Activated CD8-positive, alpha-beta T cell treated with anti-CD3 and anti-CD28 coated beads, Interleukin-2, amount 10 ng/mL, durations not matched to agents 7 days and 5 days (primary cell): ENCODE results near the gene SMIM21. TPM values are rescaled to one million over a fixed set of nuclear protein-coding genes. Genes with fewer than 3 reads are reported as not detected.

Source experiments
- ATAC-seq: fragments of 150-1000 bp; cut with Tn5 transposase; one replicate; pipeline ENCODE4 v1.10.0; 2021; ENCODE audit warnings: moderate library complexity
- CTCF ChIA-PET: fragments of 350-600 bp; sonication (Branson Sonifier 250); formaldehyde crosslinking; loops from one replicate; lab custom pipeline; 2021; ENCODE audit warnings: antibody characterized with exemption; lab: Charles Lee
- POLR2A ChIA-PET: fragments of 350-600 bp; sonication (Branson Sonifier 250); formaldehyde crosslinking; loops from one replicate; lab custom pipeline; 2021; ENCODE audit warnings: antibody characterized with exemption; lab: Charles Lee
- DNase-seq: peaks from one replicate; pipeline ENCODE4 v3.0.0-alpha.2; 2020
- H3K27ac Mint-ChIP-seq: one replicate; pipeline ENCODE4 v1.8.0; 2021; ENCODE audit warnings: mild to moderate bottlenecking, mixed read lengths
- H3K27me3 Mint-ChIP-seq: one replicate; pipeline ENCODE4 v1.8.0; 2021; ENCODE audit warnings: low read depth, mixed read lengths
- H3K36me3 Mint-ChIP-seq: one replicate; pipeline ENCODE4 v1.8.0; 2021; ENCODE audit warnings: low read depth, mixed read lengths
- H3K4me1 Mint-ChIP-seq: one replicate; pipeline ENCODE4 v1.8.0; 2021; ENCODE audit warnings: low read depth, mixed read lengths
- H3K4me3 Mint-ChIP-seq: one replicate; pipeline ENCODE4 v1.8.0; 2021; ENCODE audit warnings: mild to moderate bottlenecking, mixed read lengths
- H3K9me3 Mint-ChIP-seq: one replicate; pipeline ENCODE4 v1.8.0; 2022; ENCODE audit warnings: mixed read lengths; ENCODE audit not compliant: insufficient read depth
- total RNA-seq, 2 experiments: library from RNA; stranded (reverse); gene quantifications; one replicate each; pipeline ENCODE4 v1.2.3, GENCODE V29; 2021

The SMIM21 gene
- total RNA-seq, 2 experiments from 2014 or later, result not detected

DNA sequence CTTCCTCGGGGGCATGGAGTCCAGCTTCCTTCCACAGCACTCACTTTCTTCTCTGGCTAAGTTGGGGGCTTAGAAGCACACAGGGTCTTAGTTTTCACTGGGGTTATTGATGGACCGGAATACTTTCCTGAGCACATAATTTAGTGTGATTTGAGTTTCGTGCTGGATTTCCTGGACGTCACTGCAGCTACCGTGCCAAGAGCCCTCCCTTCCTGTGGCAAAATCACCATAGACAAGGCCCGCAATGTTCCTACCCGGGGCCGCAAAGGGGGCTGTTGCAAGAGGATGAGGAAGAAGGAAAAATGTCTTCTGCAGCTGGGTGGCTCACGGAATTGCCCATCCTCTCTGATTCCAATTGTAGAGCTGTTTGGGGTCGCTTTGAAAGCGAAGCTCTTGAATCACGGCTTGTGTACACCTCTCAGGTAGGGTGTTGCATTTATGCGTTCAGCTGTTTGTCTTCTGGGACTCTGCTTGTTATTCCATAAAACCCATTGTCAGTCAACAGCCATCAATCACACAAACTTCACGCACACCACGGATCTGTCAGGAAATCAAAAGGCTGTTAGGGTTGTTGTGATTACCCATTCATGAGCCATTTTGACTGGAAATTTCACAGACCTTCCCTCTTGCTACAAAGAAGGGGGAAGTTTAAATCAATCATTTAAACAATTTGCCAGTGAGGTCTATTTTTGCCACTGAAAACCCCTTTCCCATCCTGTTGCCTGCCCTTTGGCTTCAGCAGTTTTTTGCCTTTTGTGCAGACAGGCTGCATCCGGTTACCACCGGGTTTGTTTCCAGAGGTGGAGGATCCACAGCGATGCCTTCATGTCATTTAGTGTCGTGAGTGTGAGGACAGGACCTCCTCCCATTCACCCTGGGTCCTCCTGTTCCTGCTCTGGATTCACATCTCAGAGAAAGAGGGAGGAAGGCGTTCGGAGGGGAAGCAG is 36.0 kb downstream of the SMIM21 start:
- no peaks in the 10 kb centered on the region for H3K9me3 Mint-ChIP-seq
- no peaks in the 10 kb centered on the region for H3K36me3 Mint-ChIP-seq
- peaks cover 9% of the 10 kb centered on the region for H3K27me3 Mint-ChIP-seq
- no peaks in the 10 kb centered on the region for H3K4me1 Mint-ChIP-seq
- no peak overlapping the region for H3K27ac Mint-ChIP-seq
- ATAC-seq, result no peak
- H3K4me3 Mint-ChIP-seq, result no peak overlapping the region
- ChIA-PET CTCF (no interaction called here), POLR2A (no interaction called here)
- no peak for DNase-seq

DNA sequence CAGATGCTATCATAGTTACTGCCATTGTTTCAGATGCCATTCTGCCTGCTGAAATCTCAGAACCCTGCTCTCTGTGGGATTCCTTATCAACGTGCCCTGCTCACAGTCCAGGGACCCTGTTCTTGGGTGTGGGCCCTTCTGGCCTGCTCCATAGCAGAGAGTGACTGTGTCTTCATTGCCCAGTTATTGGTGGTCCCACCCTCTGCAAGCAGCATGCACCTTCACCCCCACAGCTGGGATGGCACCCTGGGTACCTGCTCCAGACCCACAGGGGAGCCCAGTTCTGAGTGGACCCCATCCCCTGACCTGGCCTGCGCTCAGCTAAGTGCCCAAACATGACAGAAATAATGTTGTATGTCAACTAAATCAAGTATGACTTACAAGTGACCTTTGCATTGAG is 36.6 kb downstream of the SMIM21 start:
- H3K9me3 Mint-ChIP-seq, result no peaks in the 10 kb centered on the region
- peaks cover 7% of the 10 kb centered on the region for H3K27me3 Mint-ChIP-seq
- H3K4me3 Mint-ChIP-seq, result no peak overlapping the region
- DNase-seq, result no peak
- ChIA-PET CTCF (no interaction called here), POLR2A (no interaction called here)
- no peaks in the 10 kb centered on the region for H3K4me1 Mint-ChIP-seq
- ATAC-seq, result no peak
- no peak overlapping the region for H3K27ac Mint-ChIP-seq
- H3K36me3 Mint-ChIP-seq, result no peaks in the 10 kb centered on the region

GRCh38 chr18:75384144-75384543 is 43.4 kb downstream of the SMIM21 start:
- peaks cover 9% of the 10 kb centered on the region for H3K27me3 Mint-ChIP-seq
- H3K27ac Mint-ChIP-seq, result no peak overlapping the region
- no peaks in the 10 kb centered on the region for H3K4me1 Mint-ChIP-seq
- ATAC-seq (no peak), DNase-seq (no peak)
- ChIA-PET CTCF (no interaction called here), POLR2A (no interaction called here)
- no peaks in the 10 kb centered on the region for H3K9me3 Mint-ChIP-seq
- H3K4me3 Mint-ChIP-seq, result no peak overlapping the region
- no peaks in the 10 kb centered on the region for H3K36me3 Mint-ChIP-seq

- H3K27me3 Mint-ChIP-seq, result peaks cover 2% of the 10 kb centered on the region
- H3K4me3 Mint-ChIP-seq, result no peak overlapping the region
- no peak for ATAC-seq
- no peak for DNase-seq
- H3K36me3 Mint-ChIP-seq, result no peaks in the 10 kb centered on the region
- no peak overlapping the region for H3K27ac Mint-ChIP-seq
- no peaks in the 10 kb centered on the region for H3K9me3 Mint-ChIP-seq
- CTCF ChIA-PET, result no interaction called here
- POLR2A ChIA-PET, result no interaction called here
- no peaks in the 10 kb centered on the region for H3K4me1 Mint-ChIP-seq
Measured at GRCh38 chr18:75378376-75379315, 48.9 kb downstream of the SMIM21 start.

GRCh38 chr18:75377926-75378325 is 49.6 kb downstream of the SMIM21 start:
- Mint-ChIP-seq H3K27me3 (no peaks in the 10 kb centered on the region), H3K4me1 (no peaks in the 10 kb centered on the region), H3K9me3 (no peaks in the 10 kb centered on the region), H3K36me3 (no peaks in the 10 kb centered on the region), H3K4me3 (no peak overlapping the region), H3K27ac (no peak overlapping the region)
- CTCF ChIA-PET, result no interaction called here
- ATAC-seq (no peak), DNase-seq (no peak)
- POLR2A ChIA-PET, result no interaction called here

DNA sequence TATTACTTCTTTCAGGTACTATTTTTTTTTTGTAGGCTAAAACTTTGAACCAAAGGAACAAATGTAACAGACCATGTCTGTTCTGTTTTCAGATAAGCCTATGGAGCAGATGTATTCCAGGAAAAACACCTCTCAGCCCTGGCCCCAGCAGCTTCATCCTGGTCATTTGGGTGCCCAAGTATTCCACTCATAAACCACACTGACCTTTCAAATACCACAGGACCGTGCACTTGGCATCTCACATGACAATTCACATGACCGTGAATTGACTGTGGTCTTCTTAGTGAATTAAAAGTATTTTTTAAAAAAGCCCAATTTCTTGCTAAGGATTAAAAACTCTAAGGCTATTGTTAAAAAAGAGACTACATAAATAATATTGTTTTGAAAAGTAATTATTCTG is 50.2 kb downstream of the SMIM21 start:
- no peaks in the 10 kb centered on the region for H3K9me3 Mint-ChIP-seq
- no peaks in the 10 kb centered on the region for H3K4me1 Mint-ChIP-seq
- DNase-seq (no peak), ATAC-seq (no peak)
- no peaks in the 10 kb centered on the region for H3K27me3 Mint-ChIP-seq
- no peak overlapping the region for H3K4me3 Mint-ChIP-seq
- POLR2A ChIA-PET, result no interaction called here
- CTCF ChIA-PET, result no interaction called here
- H3K27ac Mint-ChIP-seq, result no peak overlapping the region
- H3K36me3 Mint-ChIP-seq, result no peaks in the 10 kb centered on the region

DNA sequence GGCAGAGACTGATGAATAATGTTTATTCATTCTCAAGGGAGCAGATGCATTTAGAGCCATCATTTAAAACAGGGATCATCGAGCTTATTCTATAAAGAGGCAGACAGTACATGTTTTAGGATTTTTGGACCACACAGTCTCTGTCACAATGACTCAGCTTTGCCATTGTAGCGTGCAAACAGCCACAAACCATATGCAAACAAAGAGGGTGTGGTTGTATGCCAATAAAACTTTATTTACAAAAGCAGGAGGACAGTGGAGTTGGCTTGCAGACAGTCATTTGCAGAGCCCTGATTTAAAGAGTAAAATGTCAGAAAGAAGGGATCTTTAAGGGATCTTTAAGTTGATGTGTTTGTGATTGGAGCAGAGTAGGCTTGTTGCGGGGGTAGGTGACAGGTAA is 51.5 kb downstream of the SMIM21 start:
- Mint-ChIP-seq H3K27ac (no peak overlapping the region), H3K36me3 (no peaks in the 10 kb centered on the region), H3K4me3 (no peak overlapping the region), H3K27me3 (no peaks in the 10 kb centered on the region), H3K9me3 (no peaks in the 10 kb centered on the region), H3K4me1 (no peaks in the 10 kb centered on the region)
- ATAC-seq, result no peak
- no peak for DNase-seq
- POLR2A ChIA-PET, result no interaction called here
- CTCF ChIA-PET, result no interaction called here

DNA sequence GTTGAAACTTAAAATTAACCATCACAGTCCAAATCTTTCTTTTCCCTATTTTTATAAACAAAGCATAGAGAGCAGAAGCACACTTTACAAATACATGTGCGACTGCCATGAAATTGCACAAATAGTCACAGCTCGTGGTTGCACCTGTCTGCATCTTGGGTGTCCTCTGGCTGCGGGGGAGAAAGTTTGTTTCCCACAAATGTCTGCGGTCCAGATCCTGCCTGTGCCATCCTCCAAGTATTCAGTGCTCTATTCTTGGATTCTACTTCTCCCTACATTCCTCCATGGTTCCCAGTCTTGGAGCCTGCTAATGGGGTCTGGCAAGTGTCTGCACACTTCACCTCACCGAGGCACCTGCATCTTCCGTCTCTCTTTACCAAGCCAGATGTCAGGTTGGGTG is 52.2 kb downstream of the SMIM21 start:
- POLR2A ChIA-PET, result no interaction called here
- H3K4me1 Mint-ChIP-seq, result no peaks in the 10 kb centered on the region
- DNase-seq, result no peak
- no peak overlapping the region for H3K27ac Mint-ChIP-seq
- no peak for ATAC-seq
- CTCF ChIA-PET, result no interaction called here
- H3K27me3 Mint-ChIP-seq, result no peaks in the 10 kb centered on the region
- no peaks in the 10 kb centered on the region for H3K36me3 Mint-ChIP-seq
- H3K4me3 Mint-ChIP-seq, result no peak overlapping the region
- no peaks in the 10 kb centered on the region for H3K9me3 Mint-ChIP-seq

DNA sequence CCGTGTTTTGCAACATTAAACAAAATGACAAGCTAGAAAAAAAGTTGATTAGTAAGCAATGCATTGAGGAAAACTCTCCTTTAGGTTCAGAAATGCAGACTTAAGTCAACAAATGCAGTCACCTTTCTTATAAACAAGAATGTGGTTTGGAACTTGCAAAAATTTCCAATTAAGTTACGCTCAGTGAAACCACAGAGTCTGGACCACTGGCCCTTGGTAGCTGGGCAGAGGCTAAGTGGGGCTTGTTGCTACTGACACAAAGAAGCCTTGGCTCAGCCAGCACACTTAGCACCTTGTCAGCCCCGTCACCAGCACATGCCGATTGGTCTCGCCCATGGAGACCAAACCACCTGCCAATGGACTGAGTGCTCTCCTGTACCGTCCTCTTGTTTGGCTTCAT is 53.0 kb downstream of the SMIM21 start:
- POLR2A ChIA-PET, result no interaction called here
- ATAC-seq (no peak), DNase-seq (no peak)
- H3K4me3 Mint-ChIP-seq, result no peak overlapping the region
- CTCF ChIA-PET, result no interaction called here
- H3K9me3 Mint-ChIP-seq, result no peaks in the 10 kb centered on the region
- H3K36me3 Mint-ChIP-seq, result no peaks in the 10 kb centered on the region
- H3K27ac Mint-ChIP-seq, result no peak overlapping the region
- H3K27me3 Mint-ChIP-seq, result no peaks in the 10 kb centered on the region
- no peaks in the 10 kb centered on the region for H3K4me1 Mint-ChIP-seq

DNA sequence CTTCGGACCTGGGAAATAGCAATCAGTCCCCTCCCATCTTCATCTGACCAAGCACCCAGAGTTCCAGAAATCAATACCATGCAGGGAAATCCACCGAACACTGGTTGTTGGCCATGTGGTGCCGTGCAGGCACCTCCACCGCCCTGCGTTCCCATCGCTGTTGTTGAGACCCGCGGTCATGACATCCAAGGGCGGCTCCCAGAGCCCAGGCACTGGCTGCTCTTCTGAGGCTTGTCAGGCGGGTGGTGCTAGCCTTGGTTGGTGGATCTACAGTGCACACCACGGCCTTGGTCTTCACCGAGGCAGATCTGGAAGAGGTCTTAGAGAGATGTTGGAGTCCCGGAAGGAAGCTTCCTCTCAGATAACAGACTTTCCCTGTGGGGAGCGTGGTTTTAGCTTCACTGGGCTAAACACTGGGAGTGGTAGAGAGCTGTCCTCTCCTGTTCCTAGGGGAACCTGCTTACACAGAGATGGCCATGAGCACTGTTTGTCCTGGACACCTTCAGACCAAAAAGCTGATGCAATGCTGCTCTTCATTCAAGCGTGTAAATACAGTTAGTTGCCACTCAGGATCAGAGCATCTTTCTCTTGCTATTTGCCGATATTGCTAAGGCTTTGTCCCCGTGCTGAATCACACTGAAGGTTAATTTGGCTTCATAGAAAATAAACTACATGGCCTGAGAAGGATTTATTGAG is 58.3 kb downstream of the SMIM21 start:
- no peak for DNase-seq
- no peaks in the 10 kb centered on the region for H3K27me3 Mint-ChIP-seq
- H3K4me1 Mint-ChIP-seq, result no peaks in the 10 kb centered on the region
- POLR2A ChIA-PET, result no interaction called here
- no peak overlapping the region for H3K27ac Mint-ChIP-seq
- H3K4me3 Mint-ChIP-seq, result no peak overlapping the region
- no peak for ATAC-seq
- CTCF ChIA-PET, result no interaction called here
- no peaks in the 10 kb centered on the region for H3K36me3 Mint-ChIP-seq
- no peaks in the 10 kb centered on the region for H3K9me3 Mint-ChIP-seq

GRCh38 chr18:75365837-75366236 is 61.7 kb downstream of the SMIM21 start:
- no peak for DNase-seq
- ChIA-PET POLR2A (interaction anchor here (0.7 kb wide), 1 partner anchor 68 kb away, joined by 3 read pairs; no protein-coding TSS in a partner anchor), CTCF (no interaction called here)
- no peak overlapping the region for H3K27ac Mint-ChIP-seq
- H3K4me3 Mint-ChIP-seq, result no peak overlapping the region
- H3K4me1 Mint-ChIP-seq, result no peaks in the 10 kb centered on the region
- H3K27me3 Mint-ChIP-seq, result no peaks in the 10 kb centered on the region
- no peaks in the 10 kb centered on the region for H3K9me3 Mint-ChIP-seq
- no peak for ATAC-seq
- H3K36me3 Mint-ChIP-seq, result no peaks in the 10 kb centered on the region
